Glutamatergic neuron (in vitro differentiated cells): ENCODE measurements around the gene SCT. TPM values are rescaled to one million over a fixed set of nuclear protein-coding genes. Genes with fewer than 3 reads are reported as not detected.
A peak's percentile ranks its signal among the peaks of the same experiment; 100 is the strongest.

Experiments used
- DNase-seq: peaks from one replicate; pipeline ENCODE4 v3.0.0; 2022
- H3K27ac Mint-ChIP-seq: one replicate; pipeline ENCODE4 v1.8.0; 2020; ENCODE audit warnings: mild to moderate bottlenecking, mixed read lengths, inconsistent platforms; ENCODE audit not compliant: unreplicated experiment
- H3K27me3 Mint-ChIP-seq: one replicate; pipeline ENCODE4 v1.8.0; 2020; ENCODE audit warnings: mild to moderate bottlenecking, moderate library complexity, mixed read lengths, inconsistent platforms; ENCODE audit not compliant: unreplicated experiment
- H3K36me3 Mint-ChIP-seq: one replicate; pipeline ENCODE4 v1.8.0; 2020; ENCODE audit warnings: mild to moderate bottlenecking, mixed read lengths, inconsistent platforms; ENCODE audit not compliant: unreplicated experiment
- H3K4me1 Mint-ChIP-seq: one replicate; pipeline ENCODE4 v1.8.0; 2020; ENCODE audit warnings: mild to moderate bottlenecking, low read depth, mixed read lengths, inconsistent platforms; ENCODE audit not compliant: unreplicated experiment
- H3K4me3 Mint-ChIP-seq: one replicate; pipeline ENCODE4 v1.8.0; 2020; ENCODE audit warnings: mild to moderate bottlenecking, mixed read lengths, inconsistent platforms; ENCODE audit not compliant: unreplicated experiment
- H3K9me3 Mint-ChIP-seq: one replicate; pipeline ENCODE4 v1.8.0; 2020; ENCODE audit warnings: mild to moderate bottlenecking, moderate library complexity, mixed read lengths, inconsistent platforms; ENCODE audit not compliant: unreplicated experiment
- CTCF ChIP-seq: fragments of 200-600 bp; sonication (generic); IDR thresholded peaks from one replicate; pipeline ENCODE4 v1.5.0; 2021; ENCODE audit not compliant: partially characterized antibody, unreplicated experiment
- total RNA-seq: library from RNA; stranded (reverse); fragmentation: NEBNext Ultra II Directional; extraction: Animal tissue kit (Norgen Biotek cat#: 25700); gene quantifications from one replicate; pipeline ENCODE4 v1.2.1, GENCODE V29; 2021; ENCODE audit not compliant: unreplicated experiment

Gene SCT
- total RNA-seq, 1 donor from 2014 or later: not detected

- DNase-seq: no peak
- Mint-ChIP-seq H3K9me3 (peaks cover 4% of the 10 kb centered on the region), H3K36me3 (no peaks in the 10 kb centered on the region), H3K4me3 (no peak overlapping the region), H3K4me1 (no peaks in the 10 kb centered on the region), H3K27ac (no peak overlapping the region), H3K27me3 (peaks cover 4% of the 10 kb centered on the region)
- no peak for TF ChIP-seq CTCF
These were observed 39.0 kb downstream of the SCT start for GRCh38 chr11:587978-588380.

GRCh38 chr11:587546-587945 lies 39.4 kb downstream of the SCT start:
- no peak for TF ChIP-seq CTCF
- Mint-ChIP-seq H3K27me3 (peaks cover 4% of the 10 kb centered on the region), H3K36me3 (no peaks in the 10 kb centered on the region), H3K4me1 (no peaks in the 10 kb centered on the region), H3K27ac (no peak overlapping the region), H3K9me3 (peaks cover 4% of the 10 kb centered on the region), H3K4me3 (no peak overlapping the region)
- no peak for DNase-seq

- Mint-ChIP-seq H3K27me3 (peaks cover 4% of the 10 kb centered on the region), H3K4me3 (no peak overlapping the region), H3K27ac (no peak overlapping the region), H3K9me3 (peaks cover 4% of the 10 kb centered on the region), H3K4me1 (peaks cover 2% of the 10 kb centered on the region), H3K36me3 (no peaks in the 10 kb centered on the region)
- TF ChIP-seq CTCF: no peak
- no peak for DNase-seq
These were observed 40.3 kb downstream of the SCT start for GRCh38 chr11:586376-587316.

GRCh38 chr11:584287-584686 lies 42.7 kb downstream of the SCT start:
- TF ChIP-seq CTCF: no peak

GRCh38 chr11:581752-582151 lies 45.2 kb downstream of the SCT start:
- DNase-seq: no peak
- H3K27ac Mint-ChIP-seq: peak overlapping the region; percentile 28
- TF ChIP-seq CTCF: no peak
- H3K4me3 Mint-ChIP-seq: no peak overlapping the region
- peaks cover 15% of the 10 kb centered on the region for H3K4me1 Mint-ChIP-seq
- peaks cover 6% of the 10 kb centered on the region for H3K27me3 Mint-ChIP-seq
- H3K9me3 Mint-ChIP-seq: peaks cover 4% of the 10 kb centered on the region
- no peaks in the 10 kb centered on the region for H3K36me3 Mint-ChIP-seq

More at GRCh38 chr11:584287-584686, 42.7 kb downstream of the SCT start:
- peaks cover 1% of the 10 kb centered on the region for H3K9me3 Mint-ChIP-seq
- peaks cover 3% of the 10 kb centered on the region for H3K27me3 Mint-ChIP-seq
- no peak overlapping the region for H3K4me3 Mint-ChIP-seq
- no peak overlapping the region for H3K27ac Mint-ChIP-seq
- no peak for DNase-seq
- H3K36me3 Mint-ChIP-seq: no peaks in the 10 kb centered on the region
- H3K4me1 Mint-ChIP-seq: peaks cover 7% of the 10 kb centered on the region
